Left lung (tissue), 14 donors: ENCODE results near the gene AIP. TPM values are rescaled to one million over a fixed set of nuclear protein-coding genes. Genes with fewer than 3 reads are reported as not detected.

ENCODE experiments used
- ATAC-seq: fragments of 200-7000 bp; cut with Tn5 transposase; one replicate; pipeline ENCODE4 v1.9.1; 2020; ENCODE audit warnings: moderate library complexity
- DNase-seq, 4 donors: peaks; one replicate each; pipeline ENCODE4 v3.0.0-alpha.2; 2013 to 2020
- H3K27ac ChIP-seq, 2 donors: fragments of 200-600 bp; sonication (generic) in 1 of 2; one replicate each; pipeline versions ENCODE4 v1.5.0 to v1.8.0; 2020 to 2021
- H3K27me3 ChIP-seq, 2 donors: fragments of 200-600 bp; sonication (generic) in 1 of 2; one replicate each; pipeline versions ENCODE4 v1.5.0 to v1.8.0; 2020 to 2021
- H3K36me3 ChIP-seq, 2 donors: fragments of 200-600 bp; sonication (generic) in 1 of 2; one replicate each; pipeline versions ENCODE4 v1.5.0 to v1.8.0; 2020 to 2021
- H3K4me1 ChIP-seq, 2 donors: fragments of 200-600 bp; one replicate each; pipeline ENCODE4 v1.8.0; 2021
- H3K4me3 ChIP-seq, 2 donors: fragments of 200-600 bp; sonication (generic) in 1 of 2; one replicate each; pipeline versions ENCODE4 v1.5.0 to v1.8.0; 2020 to 2021; ENCODE audit warnings: mild to moderate bottlenecking in 1 of 2
- H3K9me3 ChIP-seq, 2 donors: fragments of 200-600 bp; sonication (generic) in 1 of 2; one replicate each; pipeline versions ENCODE4 v1.5.0 to v1.8.0; 2020 to 2021
- CTCF ChIP-seq, 2 donors: fragments of 200-600 bp; sonication (generic) in 1 of 2; IDR thresholded peaks; one replicate each; pipeline versions ENCODE4 v1.5.0 to v1.8.0; 2021; ENCODE audit warnings: antibody characterized with exemption in 2 of 2
- intact Hi-C, 2 donors: fragments of 100-400 bp; cut with DNase I; formaldehyde crosslinking; loops; one replicate each; pipeline versions ENCODE4 v1.11.2 to v1.14.2; 2022
- long read RNA-seq, 12 donors: library from polyadenylated mRNA in 2 of 12; unstranded in 2 of 12; transcript quantifications; one replicate each; pipeline ENCODE4 v2.0.0 and lab custom pipeline, GENCODE V29; 2019 to 2026
- polyA plus RNA-seq, 6 donors: library from polyadenylated mRNA; unstranded; fragments of 120-200 nt; gene quantifications; one replicate each; pipeline ENCODE4 v1.2.1, GENCODE V29; 2013; ENCODE audit not compliant: insufficient read length in 6 of 6
- total RNA-seq, 2 donors: library from RNA; stranded (reverse); fragmentation: NEBNext Ultra II Directional; extraction: Animal tissue kit (Norgen Biotek cat#: 25700); gene quantifications; one replicate each; pipeline ENCODE4 v1.2.1, GENCODE V29; 2021
- donor health status: DM: no; HTN: yes; CAD: no.
- donor health status: DM: no; HTN: no; CAD: no.

Gene AIP
- total RNA-seq (10 to 100 TPM; 61.7 to 68.2 TPM), polyA plus RNA-seq (10 to 100 TPM; 55.7 to 62.5 (median 60.4) TPM)
- long read RNA-seq, donor 1, transcript AIP-201 (6 exons, 1,221 nt): major isoform, 41 of 62 reads
- long read RNA-seq, donor 1, partial matches to known transcripts: 18 of 62 reads
- long read RNA-seq, donor 1, other reads (novel, unspliced or antisense): 0 of 62 reads
- long read RNA-seq, donor 2, transcript AIP-201 (6 exons, 1,221 nt): major isoform, 30 of 37 reads
- long read RNA-seq, donor 2, partial matches to known transcripts: 5 of 37 reads
- long read RNA-seq, donor 2, other reads (novel, unspliced or antisense): 0 of 37 reads
- long read RNA-seq, donor 3, transcript AIP-201 (6 exons, 1,221 nt): major isoform, 28 of 35 reads
- long read RNA-seq, donor 3, partial matches to known transcripts: 7 of 35 reads
- long read RNA-seq, donor 3, other reads (novel, unspliced or antisense): 0 of 35 reads
- long read RNA-seq, donor 4, transcript AIP-201 (6 exons, 1,221 nt): major isoform, 109 of 122 reads
- long read RNA-seq, donor 4, partial matches to known transcripts: 8 of 122 reads
- long read RNA-seq, donor 4, other reads (novel, unspliced or antisense): 5 of 122 reads
- long read RNA-seq, donor 5, transcript AIP-201 (6 exons, 1,221 nt): major isoform, 21 of 22 reads
- long read RNA-seq, donor 5, partial matches to known transcripts: 0 of 22 reads
- long read RNA-seq, donor 5, other reads (novel, unspliced or antisense): 0 of 22 reads
- long read RNA-seq, donor 6, transcript AIP-201 (6 exons, 1,221 nt): major isoform, 27 of 29 reads
- long read RNA-seq, donor 6, partial matches to known transcripts: 0 of 29 reads
- long read RNA-seq, donor 6, other reads (novel, unspliced or antisense): 0 of 29 reads
- long read RNA-seq, donor 7, transcript AIP-201 (6 exons, 1,221 nt): major isoform, 26 of 29 reads
- long read RNA-seq, donor 7, partial matches to known transcripts: 0 of 29 reads
- long read RNA-seq, donor 7, other reads (novel, unspliced or antisense): 0 of 29 reads
- long read RNA-seq, donor 8, transcript AIP-201 (6 exons, 1,221 nt): major isoform, 15 of 22 reads
- long read RNA-seq, donor 8, partial matches to known transcripts: 6 of 22 reads
- long read RNA-seq, donor 8, other reads (novel, unspliced or antisense): 0 of 22 reads
- long read RNA-seq, donor 9, partial matches to known transcripts: 0 of 1 reads
- long read RNA-seq, donor 9, other reads (novel, unspliced or antisense): 0 of 1 reads
- long read RNA-seq, donor 10, transcript AIP-201 (6 exons, 1,221 nt): major isoform, 125 of 135 reads
- long read RNA-seq, donor 10, partial matches to known transcripts: 4 of 135 reads
- long read RNA-seq, donor 10, other reads (novel, unspliced or antisense): 6 of 135 reads
- long read RNA-seq, donor 11, transcript AIP-201 (6 exons, 1,221 nt): major isoform, 36 of 127 reads
- long read RNA-seq, donor 11, partial matches to known transcripts: 90 of 127 reads
- long read RNA-seq, donor 11, other reads (novel, unspliced or antisense): 0 of 127 reads
- long read RNA-seq, donor 12, transcript AIP-201 (6 exons, 1,221 nt): major isoform, 15 of 17 reads
- long read RNA-seq, donor 12, partial matches to known transcripts: 0 of 17 reads
- long read RNA-seq, donor 12, other reads (novel, unspliced or antisense): 0 of 17 reads

DNA sequence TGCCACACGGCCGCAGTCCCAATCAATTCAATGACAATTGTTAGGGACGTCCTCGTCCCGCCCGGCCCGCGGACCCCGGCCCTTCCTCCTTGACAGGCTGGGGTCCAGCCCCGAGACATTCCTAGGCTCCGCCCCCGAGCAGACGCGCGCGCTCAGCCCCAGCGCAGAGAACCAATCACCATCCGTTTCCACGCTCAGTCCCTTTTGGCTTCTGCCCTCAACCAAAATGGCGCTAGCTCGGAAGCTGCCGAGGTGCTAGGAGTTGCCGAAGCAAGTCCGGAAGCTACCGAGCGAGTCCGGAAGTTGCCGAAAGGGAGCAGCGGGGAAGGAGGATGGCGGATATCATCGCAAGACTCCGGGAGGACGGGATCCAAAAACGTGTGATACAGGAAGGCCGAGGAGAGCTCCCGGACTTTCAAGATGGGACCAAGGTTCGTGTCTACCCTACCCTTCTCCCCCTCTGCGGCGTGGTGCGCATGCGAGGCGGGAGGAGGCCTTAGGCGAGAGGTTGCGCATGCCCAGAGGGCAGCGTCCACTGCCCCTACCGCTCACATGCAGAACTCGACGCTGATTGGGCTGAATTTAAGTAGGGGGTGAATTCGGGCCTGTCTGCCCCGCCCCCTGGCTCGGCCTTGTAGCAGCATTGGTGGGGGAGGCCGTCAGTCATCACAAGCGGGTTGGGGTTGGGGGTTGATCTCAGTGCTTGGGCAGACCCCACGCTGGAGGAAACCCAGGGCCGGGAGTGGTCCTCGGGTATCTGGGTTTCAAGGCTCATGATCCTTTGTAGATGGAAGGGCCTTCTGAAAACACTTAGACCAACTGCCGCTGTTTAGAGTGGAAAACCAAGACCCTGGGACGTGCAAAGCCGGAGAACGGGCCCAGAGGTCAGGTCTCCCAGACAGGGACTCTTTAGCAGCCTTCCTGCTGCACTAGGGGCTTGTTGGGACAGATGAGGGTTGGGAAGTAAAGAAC lies at the start of gene AIP:
Gene AIP, plus strand, starts transcription at position 200 of the 972 bp plus-strand sequence. Its CDS starts 133 bp downstream, at position 333.
- ATAC-seq (peak; percentile 98), DNase-seq (peak; percentile 95 to 98 (median 98))
- peak within 1 kb of the TSS; percentile 45 to 57 for H3K4me3 ChIP-seq
- peak in 1 of 2 donors; percentile 22 for TF ChIP-seq CTCF (IDR thresholded peaks at IDR 0.05)
- peaks cover 18 to 47% of the 10 kb centered on the region in 2 donors for H3K4me1 ChIP-seq
- intact Hi-C loops: no loop called here
- peaks cover 0 to 16% of the 10 kb centered on the region in 2 donors for H3K36me3 ChIP-seq
- no peaks in the 10 kb centered on the region for H3K27me3 ChIP-seq
- no peaks in the 10 kb centered on the region for H3K9me3 ChIP-seq
- peak within 1 kb of the TSS; percentile 86 to 91 for H3K27ac ChIP-seq

DNA sequence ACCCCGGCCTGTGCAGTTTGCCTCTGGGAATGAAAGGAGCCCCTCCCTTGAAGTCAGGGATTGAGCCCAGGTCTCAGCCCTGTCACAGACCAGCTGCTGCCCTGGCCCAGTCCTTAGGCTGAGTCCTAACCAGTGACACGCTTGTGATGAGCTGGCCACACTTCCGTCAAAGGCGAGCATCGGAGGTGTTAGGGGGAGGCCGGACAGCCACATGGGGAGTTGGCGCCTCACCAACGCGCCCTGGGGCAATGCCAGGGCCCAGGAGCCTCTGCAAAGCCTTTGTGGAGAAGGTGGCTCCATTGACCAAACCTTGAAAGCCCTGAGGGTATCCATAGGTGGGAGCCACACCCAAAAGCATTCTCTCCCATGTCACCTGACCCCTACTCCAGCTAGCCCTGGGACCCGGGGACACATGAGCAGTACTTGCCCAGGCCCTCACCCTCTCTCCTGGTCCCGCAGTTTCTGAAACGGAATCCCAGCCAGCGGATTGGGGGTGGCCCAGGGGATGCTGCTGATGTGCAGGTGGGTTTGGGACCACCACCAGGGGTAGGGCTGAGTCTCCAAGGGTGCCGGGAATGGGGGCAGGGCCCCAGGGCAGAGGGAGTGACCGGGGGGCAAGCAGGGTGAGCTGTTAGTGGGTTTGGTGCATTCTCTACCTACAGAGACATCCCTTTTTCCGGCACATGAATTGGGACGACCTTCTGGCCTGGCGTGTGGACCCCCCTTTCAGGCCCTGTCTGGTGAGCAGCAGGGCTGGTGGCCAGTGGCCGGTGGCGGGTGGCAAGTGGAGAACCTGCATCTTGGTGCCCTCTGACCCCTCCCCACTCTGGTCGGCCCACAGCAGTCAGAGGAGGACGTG lies 49.1 kb upstream of the AIP start:
- H3K4me1 ChIP-seq: peaks cover 7 to 42% of the 10 kb centered on the region in 2 donors
- DNase-seq (no peak), ATAC-seq (no peak)

GRCh38 chr11:67434395-67434881 lies 48.4 kb upstream of the AIP start:
- H3K4me3 ChIP-seq: no peak overlapping the region
- no peak for ATAC-seq
- H3K36me3 ChIP-seq: peaks cover 0 to 94% of the 10 kb centered on the region in 2 donors
- no peak overlapping the region for H3K27ac ChIP-seq
- no peak for TF ChIP-seq CTCF (IDR thresholded peaks at IDR 0.05)
- H3K9me3 ChIP-seq: no peaks in the 10 kb centered on the region
- intact Hi-C loops: no loop called here
- no peaks in the 10 kb centered on the region for H3K27me3 ChIP-seq
- peaks cover 1 to 42% of the 10 kb centered on the region in 2 donors for H3K4me1 ChIP-seq
- peak in 1 of 4 donors; percentile 76 for DNase-seq

More for the DNA sequence above, 49.1 kb upstream of the AIP start:
- intact Hi-C loops: no loop called here
- Histone ChIP-seq H3K9me3 (no peaks in the 10 kb centered on the region), H3K27ac (no peak overlapping the region), H3K27me3 (no peaks in the 10 kb centered on the region), H3K4me3 (no peak overlapping the region), H3K36me3 (peaks cover 0 to 88% of the 10 kb centered on the region in 2 donors)
- TF ChIP-seq CTCF (IDR thresholded peaks at IDR 0.05): no peak
